A549 (cell line): ENCODE measurements around the gene DEPDC1B. TPM values are rescaled to one million over a fixed set of nuclear protein-coding genes. Genes with fewer than 3 reads are reported as not detected.

Source experiments
- ATAC-seq, 2 experiments: fragments of 200-7000 bp in 1 of 2; fragments of >200 bp in 1 of 2; cut with Nextera tagmentation in 1 of 2; cut with Tn5 transposase in 1 of 2; 3 replicates each; pipeline versions ENCODE4 v1.8.0 to v1.9.1; 2018 to 2020; ENCODE audit warnings: mild to moderate bottlenecking in 1 of 2, moderate library complexity in 1 of 2
- CTCF ChIA-PET: fragments of 300-600 bp; sonication (Branson Sonifier 250); formaldehyde crosslinking; extraction: SDS; loops from one replicate; lab custom pipeline; 2021; ENCODE audit warnings: antibody characterized with exemption, inconsistent platforms; lab: Yijun Ruan, JAX
- POLR2A ChIA-PET: fragments of 350-600 bp; formaldehyde crosslinking; extraction: SDS; loops from one replicate; lab custom pipeline; 2021; ENCODE audit warnings: antibody characterized with exemption, inconsistent platforms; lab: Yijun Ruan, JAX
- DNase-seq, 2 experiments: peaks; one replicate each; pipeline versions ENCODE4 v3.0.0 to v3.0.0-alpha.2; 2011 to 2016; ENCODE audit warnings: low read depth in 1 of 2, low spot score in 1 of 2
- FAIRE-seq: peaks from 2 replicates; lab custom pipeline; 2011; peaks lifted over from hg19 to GRCh38; lab: Jason Lieb, UNC
- H3K27ac ChIP-seq, 2 experiments: fragments of >200 bp; sonication (Bioruptor Twin); formaldehyde crosslinking; 3 replicates each; pipeline ENCODE4 v1.5.1; 2016 to 2017
- H3K4me1 ChIP-seq: fragments of >200 bp; sonication (Bioruptor Twin); formaldehyde crosslinking; 3 replicates; pipeline ENCODE4 v1.6.1; 2016
- H3K4me2 ChIP-seq: fragments of >200 bp; sonication (Bioruptor Twin); formaldehyde crosslinking; 3 replicates; pipeline ENCODE4 v1.6.1; 2016
- H3K4me3 ChIP-seq: fragments of >200 bp; sonication (Bioruptor Twin); formaldehyde crosslinking; 3 replicates; pipeline ENCODE4 v1.5.1; 2016
- H3K9me3 ChIP-seq: fragments of >200 bp; sonication (Bioruptor Twin); formaldehyde crosslinking; 3 replicates; pipeline ENCODE4 v1.6.1; 2016
- CHD4 ChIP-seq: fragments of 200-600 bp; sonication (generic); IDR thresholded peaks from 2 replicates; pipeline ENCODE4 v1.6.1; 2016; ENCODE audit warnings: antibody characterized with exemption, mild to moderate bottlenecking, borderline replicate concordance
- E2F6 ChIP-seq: IDR thresholded peaks from 2 replicates; pipeline ENCODE4 v1.6.1; 2012; ENCODE audit warnings: low read depth, borderline replicate concordance
- EHF ChIP-seq: fragments of 250-450 bp; sonication (Bioruptor Pico); IDR thresholded peaks from 2 replicates; pipeline ENCODE4 v1.5.0; 2020; ENCODE audit warnings: mild to moderate bottlenecking
- FOSL2 ChIP-seq, 2 experiments: fragments of 450-650 bp in 1 of 2; fragments of >200 bp in 1 of 2; sonication (Bioruptor Twin) in 1 of 2; formaldehyde crosslinking; IDR thresholded peaks; 2 replicates each; pipeline versions ENCODE4 v1.5.0 to v1.6.1; 2016 to 2020; ENCODE audit warnings: mild to moderate bottlenecking in 1 of 2, moderate library complexity in 1 of 2
- HEYL ChIP-seq: fragments of 250-450 bp; sonication (Bioruptor Pico); IDR thresholded peaks from 2 replicates; pipeline ENCODE4 v1.8.0; 2021; ENCODE audit warnings: mild to moderate bottlenecking, moderate library complexity
- HMGXB4 ChIP-seq: fragments of 250-450 bp; sonication (Bioruptor Pico); IDR thresholded peaks from 2 replicates; pipeline ENCODE4 v1.5.0; 2021; ENCODE audit warnings: mild to moderate bottlenecking, moderate library complexity, borderline replicate concordance
- JUN ChIP-seq, 2 experiments: fragments of >200 bp; sonication (Bioruptor Twin); formaldehyde crosslinking; IDR thresholded peaks; 2 replicates in 1 of 2; 3 replicates in 1 of 2; pipeline ENCODE4 v1.6.1; 2016 to 2017
- JUNB ChIP-seq: fragments of >200 bp; sonication (Bioruptor Twin); formaldehyde crosslinking; IDR thresholded peaks from 2 replicates; pipeline ENCODE4 v1.6.1; 2016
- MAFK ChIP-seq: fragments of 450-650 bp; IDR thresholded peaks from 2 replicates; pipeline ENCODE4 v1.6.1; 2014; ENCODE audit not compliant: partially characterized antibody
- MAX ChIP-seq: IDR thresholded peaks from 2 replicates; pipeline ENCODE4 v1.6.1; 2012
- MYC ChIP-seq: IDR thresholded peaks from 2 replicates; pipeline ENCODE4 v1.6.1; 2012; ENCODE audit warnings: mild to moderate bottlenecking, inconsistent platforms, low read length, improper control_type of control experiment, borderline replicate concordance
- NR3C1 ChIP-seq: fragments of >200 bp; sonication (Bioruptor Twin); formaldehyde crosslinking; IDR thresholded peaks from 3 replicates; pipeline ENCODE4 v1.6.1; 2017
- POLR2AphosphoS2 ChIP-seq: conservative IDR thresholded peaks from 2 replicates; pipeline ENCODE4 v1.6.1; 2012; ENCODE audit warnings: low read length, improper control_type of control experiment, inconsistent platforms
- RAD21 ChIP-seq, 2 experiments: fragments of >200 bp in 1 of 2; sonication (Bioruptor Twin) in 1 of 2; formaldehyde crosslinking in 1 of 2; IDR thresholded peaks in 1 of 2; conservative IDR thresholded peaks in 1 of 2; 2 replicates in 1 of 2; 3 replicates in 1 of 2; pipeline ENCODE4 v1.6.1; 2012 to 2018; ENCODE audit warnings: inconsistent platforms in 1 of 2
- RCOR1 ChIP-seq: fragments of 150-350 bp; IDR thresholded peaks from 2 replicates; pipeline ENCODE4 v1.6.1; 2014; ENCODE audit warnings: antibody characterized with exemption, low read length, low read depth
- RFX5 ChIP-seq: fragments of 450-650 bp; IDR thresholded peaks from 2 replicates; pipeline ENCODE4 v1.7.1; 2014; ENCODE audit warnings: antibody characterized with exemption, mild to moderate bottlenecking, moderate library complexity
- RNF2 ChIP-seq: fragments of 200-600 bp; sonication (generic); IDR thresholded peaks from 2 replicates; pipeline ENCODE4 v1.6.1; 2016; ENCODE audit warnings: low read depth, mild to moderate bottlenecking, antibody characterized with exemption, moderate library complexity, borderline replicate concordance
- TFCP2L1 ChIP-seq: fragments of 250-450 bp; sonication (Bioruptor Pico); IDR thresholded peaks from 2 replicates; pipeline ENCODE4 v1.5.0; 2021; ENCODE audit warnings: mild to moderate bottlenecking
- USF2 ChIP-seq: fragments of 450-650 bp; IDR thresholded peaks from 2 replicates; pipeline ENCODE4 v1.6.1; 2014; ENCODE audit warnings: antibody characterized with exemption
- WGBS: methylation state at CpG from one replicate; pipeline ENCODE4 v1.1.6; 2017; ENCODE audit errors: missing lambda C conversion rate; 5-methylcytosine and 5-hydroxymethylcytosine counted together
- polyA plus RNA-seq, 4 experiments: library from polyadenylated mRNA; depleted of rRNA in 3 of 4; stranded (reverse); fragments of >200 nt; fragmentation: RNase III in 1 of 4; extraction: RNeasy Plus Mini Kit Qiagen cat#74134 plus additional on column Dnase treatment in 1 of 4; gene quantifications; 2 replicates in 3 of 4; 3 replicates in 1 of 4; pipeline ENCODE4 v1.2.3, GENCODE V29; 2011 to 2017
- TF ChIP-seq, protein P1 (sequence below): fragments of >200 bp; sonication (Bioruptor Twin); formaldehyde crosslinking; IDR thresholded peaks from 3 replicates; pipeline ENCODE4 v1.5.1; 2016
- TF ChIP-seq, protein P2 (sequence below): fragments of >200 bp; sonication (Bioruptor Twin); formaldehyde crosslinking; IDR thresholded peaks from 2 replicates; pipeline ENCODE4 v1.6.1; 2016

DEPDC1B gene
- polyA plus RNA-seq, 2 of the 4 experiments (the other 2 are of a cell fraction): 17.4 to 34.8 TPM

GRCh38 chr5:60690326-60690725 is 9.6 kb downstream of the DEPDC1B start:
- POLR2A ChIA-PET: no interaction called here
- H3K4me1 ChIP-seq: peaks cover 4% of the 10 kb centered on the region; the same call in 1 of the 3 replicates
- CTCF ChIA-PET: interaction anchor here (0.7 to 7.5 kb wide), 2 partner anchors 9 to 10 kb away, joined by 3 to 64 read pairs; partner anchors contain the start of gene DEPDC1B
- ATAC-seq (no peak), FAIRE-seq (no peak), DNase-seq (no peak)
- H3K4me2 ChIP-seq: no peak overlapping the region
- 76% methylated on average over 4 of the region's 4 CpGs for WGBS
- TF ChIP-seq RCOR1 (no peak), JUNB (no peak), RAD21 (conservative IDR thresholded peaks at IDR 0.05 in 1 of 2, IDR thresholded peaks at IDR 0.05 in 1 of 2) (no peak), TFCP2L1 (CRISPR knock-in tag) (no peak)
- no peak overlapping the region for H3K27ac ChIP-seq
- H3K4me3 ChIP-seq: no peak overlapping the region
- H3K9me3 ChIP-seq: no peaks in the 10 kb centered on the region

DNA sequence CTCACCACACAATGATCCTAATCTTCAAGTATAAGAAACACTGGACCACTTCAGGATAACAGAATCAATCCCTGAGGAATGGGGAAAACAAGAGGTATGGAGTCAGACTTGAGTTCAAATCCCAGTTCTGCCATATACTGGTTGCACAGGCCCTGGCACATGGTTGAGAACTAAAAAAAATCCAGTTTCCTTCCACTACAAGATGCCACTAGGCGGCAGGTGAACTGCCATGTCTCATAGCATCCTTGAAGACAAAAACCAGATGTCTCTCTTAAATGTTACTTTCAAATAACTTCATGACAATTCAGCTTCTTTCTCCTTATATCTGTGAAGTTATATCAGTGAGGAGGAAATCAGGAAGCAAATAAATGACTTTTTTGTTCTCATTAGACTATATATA is 11.0 kb downstream of the DEPDC1B start:
- DNase-seq: no peak
- no peak overlapping the region for H3K4me3 ChIP-seq
- CTCF ChIA-PET: interaction anchor here (1.7 to 7.5 kb wide), 5 partner anchors 10 to 155 kb away, joined by 7 to 64 read pairs (median 8); partner anchors contain the start of genes DEPDC1B and ELOVL7
- no peak for FAIRE-seq
- peak; percentile 39 to 51; a peak in 2 of 6 replicates for ATAC-seq
- peaks cover 4% of the 10 kb centered on the region; the same call in 1 of the 3 replicates for H3K4me1 ChIP-seq
- H3K27ac ChIP-seq: no peak overlapping the region
- no peak overlapping the region for H3K4me2 ChIP-seq
- WGBS: 100% methylated on average over 1 of the region's 1 CpG
- POLR2A ChIA-PET: interaction anchor here (1.3 to 1.9 kb wide), 2 partner anchors 10 to 155 kb away, joined by 3 to 11 read pairs; partner anchors contain the start of genes DEPDC1B and ELOVL7
- no peaks in the 10 kb centered on the region for H3K9me3 ChIP-seq
- TF ChIP-seq MYC (no peak), NR3C1 (no peak), RNF2 (no peak), USF2 (no peak), JUN (IDR thresholded peaks at IDR 0.05) (no peak)
- TF ChIP-seq, protein P1, sequence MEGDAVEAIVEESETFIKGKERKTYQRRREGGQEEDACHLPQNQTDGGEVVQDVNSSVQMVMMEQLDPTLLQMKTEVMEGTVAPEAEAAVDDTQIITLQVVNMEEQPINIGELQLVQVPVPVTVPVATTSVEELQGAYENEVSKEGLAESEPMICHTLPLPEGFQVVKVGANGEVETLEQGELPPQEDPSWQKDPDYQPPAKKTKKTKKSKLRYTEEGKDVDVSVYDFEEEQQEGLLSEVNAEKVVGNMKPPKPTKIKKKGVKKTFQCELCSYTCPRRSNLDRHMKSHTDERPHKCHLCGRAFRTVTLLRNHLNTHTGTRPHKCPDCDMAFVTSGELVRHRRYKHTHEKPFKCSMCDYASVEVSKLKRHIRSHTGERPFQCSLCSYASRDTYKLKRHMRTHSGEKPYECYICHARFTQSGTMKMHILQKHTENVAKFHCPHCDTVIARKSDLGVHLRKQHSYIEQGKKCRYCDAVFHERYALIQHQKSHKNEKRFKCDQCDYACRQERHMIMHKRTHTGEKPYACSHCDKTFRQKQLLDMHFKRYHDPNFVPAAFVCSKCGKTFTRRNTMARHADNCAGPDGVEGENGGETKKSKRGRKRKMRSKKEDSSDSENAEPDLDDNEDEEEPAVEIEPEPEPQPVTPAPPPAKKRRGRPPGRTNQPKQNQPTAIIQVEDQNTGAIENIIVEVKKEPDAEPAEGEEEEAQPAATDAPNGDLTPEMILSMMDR: no peak; the same call in 2 of the 3 replicates
- TF ChIP-seq, protein P2, sequence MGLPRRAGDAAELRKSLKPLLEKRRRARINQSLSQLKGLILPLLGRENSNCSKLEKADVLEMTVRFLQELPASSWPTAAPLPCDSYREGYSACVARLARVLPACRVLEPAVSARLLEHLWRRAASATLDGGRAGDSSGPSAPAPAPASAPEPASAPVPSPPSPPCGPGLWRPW: no peak

- no peak for FAIRE-seq
- no peak overlapping the region for H3K4me2 ChIP-seq
- peak; percentile 99 to 100 for ATAC-seq
- peaks cover 4% of the 10 kb centered on the region; the same call in 1 of the 3 replicates for H3K4me1 ChIP-seq
- ChIA-PET POLR2A (interaction anchor here (1.3 to 1.9 kb wide), 2 partner anchors 11 to 156 kb away, joined by 3 to 11 read pairs; partner anchors contain the start of genes DEPDC1B and ELOVL7), CTCF (interaction anchor here (0.6 to 7.5 kb wide), 8 partner anchors 10 to 156 kb away, joined by 3 to 64 read pairs (median 8); partner anchors contain the start of genes DEPDC1B and ELOVL7)
- peak; percentile 50 to 75 for DNase-seq
- H3K27ac ChIP-seq: no peak overlapping the region
- 56% methylated on average over 3 of the region's 3 CpGs for WGBS
- H3K4me3 ChIP-seq: no peak overlapping the region
- no peaks in the 10 kb centered on the region for H3K9me3 ChIP-seq
- no peak for TF ChIP-seq MYC
- TF ChIP-seq RCOR1: no peak
- TF ChIP-seq, protein P1: 0 out of 3 replicates have a peak, but pooled peaks have one; percentile 16
- TF ChIP-seq MAX: 0 out of 2 replicates have a peak, but pooled peaks have one; percentile 11
- no peak for TF ChIP-seq POLR2AphosphoS2
- no peak for TF ChIP-seq MAFK
- TF ChIP-seq E2F6: no peak
- no peak for TF ChIP-seq EHF
- TF ChIP-seq RAD21 (conservative IDR thresholded peaks at IDR 0.05 in 1 of 2, IDR thresholded peaks at IDR 0.05 in 1 of 2): peak in 1 of 2 experiments; percentile 12; a peak in 1 of 5 replicates
- no peak for TF ChIP-seq HEYL (CRISPR knock-in tag)
- TF ChIP-seq CHD4: no peak
- no peak for TF ChIP-seq RFX5
- TF ChIP-seq FOSL2 (IDR thresholded peaks at IDR 0.05): no peak
- peak; percentile 77 for TF ChIP-seq FOSL2 (CRISPR knock-in tag; IDR thresholded peaks at IDR 0.05)
- TF ChIP-seq HMGXB4 (CRISPR knock-in tag): no peak
Observed at GRCh38 chr5:60687927-60688720, 11.8 kb downstream of the DEPDC1B start.
